HepG2 (cell line): Measurements from ENCODE around the gene ANKRD29. TPM values are rescaled to one million over a fixed set of nuclear protein-coding genes. Genes with fewer than 3 reads are reported as not detected.

Experiments used
- ATAC-seq: fragments of 200-7000 bp; cut with Tn5 transposase; 3 replicates; pipeline ENCODE4 v1.9.1; 2020; ENCODE audit warnings: mild to moderate bottlenecking, moderate library complexity
- BruUV-seq: library from RNA; stranded (reverse); fragments of 400-500 nt; replicated peaks from 2 replicates; lab custom pipeline; 2021; lab: Mats Ljungman, UMichigan
- CTCF ChIA-PET: fragments of 300-600 bp; formaldehyde crosslinking; extraction: SDS; loops from one replicate; lab custom pipeline; 2021; ENCODE audit warnings: low total read pairs, inconsistent platforms, low intra/inter-chr PET ratio; lab: Yijun Ruan, JAX
- POLR2A ChIA-PET: fragments of 350-600 bp; sonication (Branson Sonifier 250); formaldehyde crosslinking; loops from one replicate; lab custom pipeline; 2020; ENCODE audit warnings: antibody characterized with exemption, inconsistent platforms; lab: Yijun Ruan, JAX
- DNase-seq: peaks from one replicate; pipeline ENCODE4 v3.0.0-alpha.2; 2015; ENCODE audit warnings: low spot score
- FAIRE-seq: peaks from 3 replicates; lab custom pipeline; 2011; peaks lifted over from hg19 to GRCh38; lab: Jason Lieb, UNC
- H2AFZ ChIP-seq: one replicate; pipeline ENCODE4 v1.6.1; 2011; ENCODE audit warnings: low read length, inconsistent platforms
- H3K27ac ChIP-seq: fragments of 300-600 bp; 3 replicates; pipeline ENCODE4 v1.8.0; 2011; ENCODE audit warnings: mixed run types, mild to moderate bottlenecking, mixed read lengths, low read length, inconsistent platforms; ENCODE audit not compliant: insufficient read depth; ENCODE audit errors: extremely low read length
- H3K27me3 ChIP-seq, 2 experiments: fragments of 200-600 bp in 1 of 2; 2 replicates in 1 of 2; 3 replicates in 1 of 2; pipeline versions ENCODE4 v1.6.0 to v1.8.0; 2011; ENCODE audit warnings: low read length in 2 of 2, mild to moderate bottlenecking in 2 of 2, moderate library complexity in 2 of 2, inconsistent platforms in 1 of 2; ENCODE audit not compliant: insufficient read depth in 2 of 2, control insufficient read depth in 1 of 2
- H3K36me3 ChIP-seq, 2 experiments: fragments of 200-600 bp in 1 of 2; replicated peaks in 1 of 2; 2 replicates in 1 of 2; 3 replicates in 1 of 2; pipeline versions ENCODE4 v1.5.1 to v1.8.0; 2011; ENCODE audit warnings: low read length in 2 of 2, inconsistent platforms in 1 of 2; ENCODE audit not compliant: insufficient read depth in 2 of 2, control insufficient read depth in 1 of 2
- H3K4me1 ChIP-seq: 2 replicates; pipeline ENCODE4 v1.5.1; 2012; ENCODE audit warnings: low read length, inconsistent platforms; ENCODE audit not compliant: insufficient read depth
- H3K4me2 ChIP-seq: 2 replicates; pipeline ENCODE4 v1.6.0; 2011; ENCODE audit warnings: low read depth, low read length, inconsistent platforms
- H3K4me3 ChIP-seq, 3 experiments: fragments of 200-600 bp in 1 of 3; sonication (generic), shearing (Covaris generic) in 1 of 3; replicated peaks in 1 of 3; 2 replicates each; pipeline ENCODE4 v1.5.1; 2011 to 2016; ENCODE audit warnings: low read length in 3 of 3, inconsistent platforms in 2 of 3, low read depth in 2 of 3, mild to moderate bottlenecking in 2 of 3, control low read depth in 1 of 3, mixed read lengths in 1 of 3; ENCODE audit not compliant: insufficient read depth in 1 of 3
- H3K79me2 ChIP-seq: one replicate; pipeline ENCODE4 v1.6.1; 2011; ENCODE audit warnings: low read length, inconsistent platforms; ENCODE audit not compliant: insufficient read depth
- H3K9ac ChIP-seq: 2 replicates; pipeline ENCODE4 v1.6.0; 2011; ENCODE audit warnings: mild to moderate bottlenecking, low read depth, low read length, inconsistent platforms; ENCODE audit not compliant: insufficient read depth
- H3K9me3 ChIP-seq: 2 replicates; pipeline ENCODE4 v1.5.1; 2012; ENCODE audit warnings: mild to moderate bottlenecking, low read length
- H4K20me1 ChIP-seq: 2 replicates; pipeline ENCODE4 v1.6.0; 2011; ENCODE audit warnings: inconsistent platforms, mild to moderate bottlenecking, low read length, moderate library complexity; ENCODE audit not compliant: insufficient read depth
- CBX5 ChIP-seq: sonication (generic); formaldehyde crosslinking; IDR thresholded peaks from 2 replicates; pipeline ENCODE4 v1.4.0; 2020; ENCODE audit warnings: missing genetic modification reagents, borderline replicate concordance
- ZNF329 ChIP-seq: sonication (generic); formaldehyde crosslinking; IDR thresholded peaks from 2 replicates; pipeline ENCODE4 v1.9.0; 2021; ENCODE audit warnings: low read depth, mild to moderate bottlenecking, missing genetic modification reagents
- WGBS: methylation state at CpG from one replicate; pipeline ENCODE4 v1.1.6; 2017; ENCODE audit warnings: low lambda C conversion rate; 5-methylcytosine and 5-hydroxymethylcytosine counted together
- in situ Hi-C: cut with HindIII; loops from 2 replicates; pipeline ENCODE4 v1.10.0; 2017; ENCODE audit warnings: low pct_unique_long_range_greater_than_20kb; ENCODE audit not compliant: extremely low pct_ligation_motif_present
- intact Hi-C: fragments of 100-400 bp; cut with micrococcal nuclease; formaldehyde crosslinking; loops from one replicate; pipeline ENCODE4 v1.10.0; 2022; ENCODE audit not compliant: unreplicated experiment
- polyA plus RNA-seq, 8 experiments: library from polyadenylated mRNA; depleted of rRNA in 3 of 8; stranded (reverse) in 7 of 8; unstranded in 1 of 8; fragments of >200 nt; fragmentation: Illumina TruSeq in 4 of 8; extraction: Trizol in 4 of 8; gene quantifications; 2 replicates each; pipeline versions ENCODE4 v1.2.1 to v1.2.3, GENCODE V29; 2011 to 2016; ENCODE audit warnings: low read depth in 4 of 8, missing spikeins in 1 of 8, mixed read lengths in 1 of 8; ENCODE audit not compliant: insufficient read depth in 1 of 8
- total RNA-seq, 5 experiments: library from RNA; depleted of rRNA; stranded (reverse); fragments of >200 nt; fragmentation: Illumina TruSeq; extraction: Trizol; gene quantifications; 2 replicates each; pipeline ENCODE4 v1.2.3, GENCODE V29; 2016; ENCODE audit warnings: low read depth in 1 of 5
- TF ChIP-seq, protein P1 (sequence below): sonication (generic); formaldehyde crosslinking; IDR thresholded peaks from 2 replicates; pipeline ENCODE4 v1.4.0; 2020; ENCODE audit warnings: missing genetic modification reagents, low read depth, mild to moderate bottlenecking, borderline replicate concordance

Gene ANKRD29
- total and polyA plus RNA-seq, 2 of the 13 experiments (the other 11 are each of a cell fraction or from before 2014, with no cell fraction given), result not detected

DNA sequence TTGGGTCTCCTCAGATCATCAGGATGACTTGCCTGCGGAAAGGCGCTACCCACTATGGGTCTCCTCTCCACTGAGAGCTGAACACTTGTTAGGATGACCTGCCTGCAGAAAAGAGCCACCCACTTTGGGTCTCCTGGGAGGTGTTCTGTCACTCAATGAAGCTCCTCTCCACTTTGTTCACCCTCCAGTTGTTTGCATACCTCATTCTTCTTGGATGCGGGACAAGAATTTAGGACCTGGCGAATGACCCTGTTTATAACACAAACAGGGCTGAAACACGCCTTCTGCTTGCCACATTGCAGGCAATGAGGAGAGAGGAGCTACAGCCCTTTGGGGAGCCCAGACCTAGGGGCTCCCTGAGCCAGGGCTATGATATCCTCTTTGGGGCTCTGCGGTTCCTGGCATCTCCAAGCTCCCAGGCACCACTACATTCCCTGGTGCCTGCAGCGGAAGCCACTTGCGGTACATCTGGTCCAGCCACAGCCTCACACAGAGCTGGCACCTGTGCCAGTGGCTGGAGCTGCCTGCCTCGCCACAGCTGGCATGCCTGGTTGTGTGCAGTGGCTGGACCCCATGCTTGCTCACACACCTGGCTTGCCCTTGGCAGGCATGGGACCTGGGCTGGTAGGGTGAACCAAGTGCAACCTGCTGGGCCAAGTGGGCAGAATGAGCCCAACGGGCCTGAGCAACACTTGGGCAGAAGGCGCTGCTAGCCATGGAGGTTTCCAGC is 20.6 kb downstream of the ANKRD29 start:
- in situ Hi-C loops, result no loop called here
- Histone ChIP-seq H4K20me1 (no peaks in the 10 kb centered on the region), H3K4me2 (no peak overlapping the region), H3K27me3 (peaks cover 0 to 9% of the 10 kb centered on the region in 2 experiments; a peak in 2 of 5 replicates), H3K9me3 (no peaks in the 10 kb centered on the region), H3K4me1 (no peaks in the 10 kb centered on the region), H3K9ac (no peak overlapping the region), H3K27ac (no peak overlapping the region), H3K4me3 (no peak overlapping the region)
- ChIA-PET CTCF (no interaction called here), POLR2A (no interaction called here)
- DNase-seq, result no peak
- WGBS, result 55% methylated on average over 5 of the region's 11 CpGs
- no peak for FAIRE-seq
- BruUV-seq, result no TSS peak
- TF ChIP-seq, protein P1, sequence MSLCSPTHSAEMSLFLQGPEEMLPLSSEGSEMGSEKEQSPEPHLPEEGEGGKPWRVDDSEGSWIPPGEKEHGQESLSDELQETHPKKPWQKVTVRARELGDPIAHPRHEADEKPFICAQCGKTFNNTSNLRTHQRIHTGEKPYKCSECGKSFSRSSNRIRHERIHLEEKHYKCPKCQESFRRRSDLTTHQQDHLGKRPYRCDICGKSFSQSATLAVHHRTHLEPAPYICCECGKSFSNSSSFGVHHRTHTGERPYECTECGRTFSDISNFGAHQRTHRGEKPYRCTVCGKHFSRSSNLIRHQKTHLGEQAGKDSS (CRISPR knock-in tag), result no peak
- TF ChIP-seq, all 625 proteins: peak for 0
- intact Hi-C loops, result loop anchor here (5.0 kb wide), 1 partner anchor 60 kb away; no protein-coding TSS in a partner anchor
- ATAC-seq, result no peak
- Histone ChIP-seq H2AFZ (no peak overlapping the region), H3K36me3 (no peaks in the 10 kb centered on the region), H3K79me2 (no peaks in the 10 kb centered on the region)

- Histone ChIP-seq H3K9ac (no peak overlapping the region), H3K4me3 (no peak overlapping the region), H3K27me3 (peaks cover 0 to 9% of the 10 kb centered on the region in 2 experiments; a peak in 2 of 5 replicates), H3K36me3 (no peaks in the 10 kb centered on the region), H3K9me3 (no peaks in the 10 kb centered on the region), H2AFZ (no peak overlapping the region), H3K4me2 (no peak overlapping the region), H3K27ac (no peak overlapping the region), H3K79me2 (no peaks in the 10 kb centered on the region), H3K4me1 (peaks cover 8% of the 10 kb centered on the region), H4K20me1 (no peaks in the 10 kb centered on the region)
- CTCF ChIA-PET, result no interaction called here
- FAIRE-seq, result no peak
- DNase-seq, result no peak
- no peak for TF ChIP-seq ZNF329
- no peak for TF ChIP-seq CBX5 (CRISPR knock-in tag)
- WGBS, result 17% methylated on average over 1 of the region's 11 CpGs
- in situ Hi-C loops, result no loop called here
- intact Hi-C loops, result loop anchor here (5.0 kb wide), 1 partner anchor 61 kb away; no protein-coding TSS in a partner anchor
- POLR2A ChIA-PET, result interaction anchor here (0.8 kb wide), 1 partner anchor 23 kb away, joined by 3 read pairs; no protein-coding TSS in a partner anchor
- no TSS peak for BruUV-seq
- ATAC-seq, result no peak
Observed at GRCh38 chr18:23641143-23641720, 21.5 kb downstream of the ANKRD29 start.
